Effector memory CD8-positive, alpha-beta T cell (primary cell): ENCODE data around the gene LMBR1.
A peak's percentile ranks its signal among the peaks of the same experiment; 100 is the strongest.
"Not testable (repeated sequence)": the region's sequence is repeated elsewhere in the genome, so short reads cannot be mapped to it uniquely, and the experiment has no call there.

ENCODE experiments used
- ATAC-seq: fragments of 150-1000 bp; cut with Tn5 transposase; replicated peaks from 2 replicates; pipeline ENCODE4 v1.10.0; 2021; ENCODE audit warnings: mild to moderate bottlenecking, moderate library complexity
- DNase-seq, 3 experiments: peaks; one replicate each; pipeline ENCODE4 v3.0.0; 2021
- H3K27ac Mint-ChIP-seq, 2 donors: one replicate each; pipeline ENCODE4 v1.8.0; 2022; ENCODE audit warnings: mild to moderate bottlenecking in 2 of 2, mixed read lengths in 2 of 2, moderate library complexity in 2 of 2
- H3K27me3 Mint-ChIP-seq, 2 donors: one replicate each; pipeline ENCODE4 v1.8.0; 2022; ENCODE audit warnings: mixed read lengths in 2 of 2
- H3K36me3 Mint-ChIP-seq: one replicate; pipeline ENCODE4 v1.8.0; 2022; ENCODE audit warnings: mild to moderate bottlenecking, moderate library complexity, mixed read lengths; ENCODE audit not compliant: insufficient read depth
- H3K4me1 Mint-ChIP-seq, 2 donors: one replicate each; pipeline ENCODE4 v1.8.0; 2022; ENCODE audit warnings: low read depth in 2 of 2, mixed read lengths in 2 of 2
- H3K4me3 Mint-ChIP-seq, 2 donors: one replicate each; pipeline ENCODE4 v1.8.0; 2022; ENCODE audit warnings: mild to moderate bottlenecking in 2 of 2, mixed read lengths in 2 of 2, moderate library complexity in 2 of 2
- H3K9me3 Mint-ChIP-seq, 2 donors: one replicate each; pipeline ENCODE4 v1.8.0; 2022; ENCODE audit warnings: mixed read lengths in 2 of 2

The LMBR1 gene

DNA sequence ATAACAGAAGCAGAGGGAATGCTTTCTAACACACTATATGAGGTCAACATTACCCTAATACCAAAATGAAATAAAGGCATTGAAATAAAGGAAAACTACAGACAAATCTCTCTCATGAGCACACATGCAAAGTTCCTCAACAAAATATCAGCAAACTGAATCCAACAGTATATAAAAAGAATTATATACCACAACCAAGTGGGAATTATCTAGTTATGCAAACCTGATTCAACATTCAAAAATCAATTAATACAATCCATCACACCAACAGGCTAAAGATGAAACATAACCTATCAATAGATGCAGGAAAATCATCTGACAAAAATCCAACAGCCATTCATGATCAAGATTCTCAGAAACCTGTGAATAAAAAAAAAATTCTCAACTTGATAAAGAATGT lies 34.5 kb downstream of the LMBR1 start:
- no peak for DNase-seq
- peaks cover 12 to 19% of the 10 kb centered on the region in 2 donors for H3K9me3 Mint-ChIP-seq
- H3K4me1 Mint-ChIP-seq: peaks cover 9 to 10% of the 10 kb centered on the region in 2 donors
- no peaks in the 10 kb centered on the region for H3K27me3 Mint-ChIP-seq
- H3K36me3 Mint-ChIP-seq: peaks cover 20% of the 10 kb centered on the region
- no peak overlapping the region for H3K27ac Mint-ChIP-seq
- no peak for ATAC-seq
- no peak overlapping the region for H3K4me3 Mint-ChIP-seq

DNA sequence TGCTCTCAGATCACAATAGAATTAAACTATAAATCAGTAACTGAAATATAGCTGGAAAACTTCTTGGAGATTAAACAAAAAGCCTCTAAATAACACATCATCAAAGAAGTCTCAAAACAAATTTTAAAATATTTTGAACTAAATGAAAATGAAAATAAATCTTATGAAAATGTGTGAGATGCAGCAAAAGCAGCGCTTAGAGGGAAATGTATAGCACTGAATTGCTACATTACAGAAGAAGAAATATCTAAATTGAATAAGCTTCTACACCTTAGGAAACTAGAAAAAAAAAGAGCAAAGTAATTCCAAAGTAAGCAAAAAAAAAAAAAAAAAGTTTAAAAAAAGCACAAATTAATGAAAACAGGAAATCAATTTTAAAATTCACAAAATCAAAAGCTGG lies 35.2 kb downstream of the LMBR1 start:
- peaks cover 24% of the 10 kb centered on the region for H3K36me3 Mint-ChIP-seq
- H3K9me3 Mint-ChIP-seq: peaks cover 12 to 19% of the 10 kb centered on the region in 2 donors
- H3K4me1 Mint-ChIP-seq: peaks cover 9 to 10% of the 10 kb centered on the region in 2 donors
- ATAC-seq (no peak), DNase-seq (no peak)
- H3K4me3 Mint-ChIP-seq: no peak overlapping the region
- no peak overlapping the region for H3K27ac Mint-ChIP-seq
- no peaks in the 10 kb centered on the region for H3K27me3 Mint-ChIP-seq

DNA sequence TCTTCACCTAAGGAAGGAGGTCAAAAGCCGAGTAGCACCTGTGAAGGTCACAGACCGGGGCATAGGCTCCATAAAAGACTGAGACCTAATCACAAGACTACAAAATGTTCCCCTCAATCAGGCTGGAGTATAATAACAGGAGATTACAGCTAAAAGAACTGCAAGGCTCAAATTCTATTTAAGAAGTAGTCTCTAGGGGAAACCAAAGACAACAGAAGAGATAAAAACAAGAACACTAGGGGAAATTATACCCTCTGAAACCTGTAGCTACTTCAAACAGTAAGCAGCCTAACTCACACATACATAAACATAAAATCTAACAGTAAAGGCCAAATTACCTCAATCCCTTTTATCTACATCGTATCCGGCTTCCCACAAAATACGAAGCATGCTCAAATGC lies 38.3 kb downstream of the LMBR1 start:
- H3K9me3 Mint-ChIP-seq: peaks cover 5 to 11% of the 10 kb centered on the region in 2 donors
- H3K36me3 Mint-ChIP-seq: peaks cover 16% of the 10 kb centered on the region

DNA sequence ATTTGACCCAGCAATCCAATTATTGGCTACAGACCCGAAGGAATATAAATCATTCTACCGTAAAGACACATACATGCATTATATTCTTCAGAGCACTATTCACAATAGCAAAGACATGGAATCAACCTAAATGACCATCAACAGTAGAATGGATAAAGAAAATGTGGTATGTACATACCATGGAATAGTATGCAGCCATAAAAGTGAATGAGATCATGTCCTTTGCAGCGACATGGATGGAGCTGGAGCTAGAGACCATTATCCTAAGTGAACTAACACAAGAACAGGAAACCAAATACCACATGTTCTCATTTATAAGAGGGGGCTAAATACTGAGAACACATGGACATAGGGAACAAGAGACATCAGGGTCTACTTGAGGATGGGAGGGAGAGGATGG lies 44.0 kb downstream of the LMBR1 start:
- Mint-ChIP-seq H3K4me3 (no peak overlapping the region), H3K36me3 (peaks cover 19% of the 10 kb centered on the region), H3K27me3 (no peaks in the 10 kb centered on the region), H3K27ac (no peak overlapping the region), H3K9me3 (no peaks in the 10 kb centered on the region), H3K4me1 (peaks cover 7 to 38% of the 10 kb centered on the region in 2 donors)
- ATAC-seq: no peak
- DNase-seq: no peak

More for the DNA sequence above, 38.3 kb downstream of the LMBR1 start:
- Mint-ChIP-seq H3K4me1 (peaks cover 6 to 16% of the 10 kb centered on the region in 2 donors), H3K27ac (no peak overlapping the region), H3K4me3 (no peak overlapping the region), H3K27me3 (no peaks in the 10 kb centered on the region)
- no peak for ATAC-seq
- no peak for DNase-seq

DNA sequence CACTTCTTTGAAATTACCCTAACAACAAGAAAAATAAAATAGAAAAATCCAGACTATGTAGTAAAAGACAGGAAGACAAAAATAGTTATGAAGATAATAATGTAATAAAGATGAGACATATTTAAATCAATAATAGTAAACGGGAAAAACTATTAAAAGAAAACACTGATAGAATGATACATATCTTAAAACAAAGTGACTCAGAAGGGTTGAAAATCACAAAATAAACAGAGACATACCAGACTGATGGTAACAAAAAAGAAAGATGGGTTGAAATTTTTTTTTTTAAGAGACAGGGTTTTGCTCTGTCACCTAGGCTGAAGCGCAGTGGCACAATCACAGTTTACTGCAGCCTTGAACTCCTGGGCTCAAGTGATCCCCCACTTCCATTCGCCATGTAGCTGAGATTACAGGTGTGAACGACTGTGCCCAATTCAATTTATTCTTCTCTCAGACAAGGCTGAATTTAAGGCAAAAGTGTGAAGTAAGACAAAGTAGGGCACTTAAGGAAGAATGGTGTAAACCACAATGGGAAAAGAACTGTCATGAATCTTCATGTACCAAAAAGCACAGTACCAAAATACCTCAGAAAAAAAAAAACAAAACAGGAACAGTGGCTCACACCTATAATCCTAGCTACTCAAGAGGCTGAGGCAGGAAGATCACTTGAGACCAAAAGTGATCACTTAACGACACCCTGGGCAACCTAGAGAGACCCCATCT lies 47.4 kb downstream of the LMBR1 start:
- H3K9me3 Mint-ChIP-seq: no peaks in the 10 kb centered on the region
- H3K4me1 Mint-ChIP-seq: peaks cover 7 to 30% of the 10 kb centered on the region in 2 donors
- H3K27me3 Mint-ChIP-seq: no peaks in the 10 kb centered on the region
- H3K36me3 Mint-ChIP-seq: peaks cover 14% of the 10 kb centered on the region
- ATAC-seq: no peak
- H3K27ac Mint-ChIP-seq: no peak overlapping the region
- H3K4me3 Mint-ChIP-seq: no peak overlapping the region
- no peak for DNase-seq

DNA sequence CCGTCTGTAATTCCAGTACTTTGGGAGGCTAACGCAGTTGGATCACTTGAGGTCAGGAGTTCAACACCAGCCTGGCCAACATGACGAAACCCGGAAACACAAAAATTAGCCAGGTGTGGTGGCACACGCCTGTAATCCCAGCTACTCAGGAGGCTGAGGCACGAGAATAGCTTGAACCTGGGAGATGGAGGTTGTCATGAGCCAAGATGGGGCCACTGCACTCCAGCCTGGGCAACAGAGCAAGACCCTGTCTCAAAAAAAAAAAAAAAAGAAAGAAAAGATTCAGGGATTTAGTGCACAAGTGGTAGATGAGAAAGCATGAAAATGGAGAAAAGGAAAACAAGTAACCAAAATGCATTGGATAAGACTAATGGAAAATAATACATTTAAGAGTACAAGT lies 49.4 kb downstream of the LMBR1 start:
- not testable (repeated sequence) for DNase-seq, H3K27ac Mint-ChIP-seq, H3K9me3 Mint-ChIP-seq, H3K27me3 Mint-ChIP-seq, H3K4me3 Mint-ChIP-seq, ATAC-seq
- Mint-ChIP-seq H3K36me3 (peaks cover 23% of the 10 kb centered on the region), H3K4me1 (peaks cover 11 to 41% of the 10 kb centered on the region in 2 donors)

DNA sequence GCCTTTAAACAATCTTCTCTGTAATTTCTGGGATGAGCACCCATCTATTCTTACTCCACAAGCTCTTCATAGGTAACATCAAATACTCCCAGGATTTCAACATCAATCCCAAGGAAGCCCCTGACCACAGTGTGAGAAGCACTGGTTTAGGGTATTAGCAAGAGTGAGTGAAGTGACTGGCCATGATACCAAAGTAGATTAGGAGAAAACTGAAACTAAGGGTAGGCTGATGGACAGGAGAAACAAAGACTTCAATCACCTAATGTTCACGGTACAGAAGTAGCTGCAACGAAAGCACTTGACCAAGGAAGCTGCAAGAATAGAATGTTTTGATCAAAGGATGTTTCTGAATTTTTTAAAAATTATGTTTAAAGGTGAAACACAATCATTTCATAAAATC lies 49.8 kb downstream of the LMBR1 start:
- H3K9me3 Mint-ChIP-seq: no peaks in the 10 kb centered on the region
- DNase-seq: no peak
- no peak for ATAC-seq
- H3K36me3 Mint-ChIP-seq: peaks cover 23% of the 10 kb centered on the region
- H3K4me3 Mint-ChIP-seq: no peak overlapping the region
- peaks cover 11 to 37% of the 10 kb centered on the region in 2 donors for H3K4me1 Mint-ChIP-seq
- H3K27ac Mint-ChIP-seq: no peak overlapping the region
- H3K27me3 Mint-ChIP-seq: no peaks in the 10 kb centered on the region

DNA sequence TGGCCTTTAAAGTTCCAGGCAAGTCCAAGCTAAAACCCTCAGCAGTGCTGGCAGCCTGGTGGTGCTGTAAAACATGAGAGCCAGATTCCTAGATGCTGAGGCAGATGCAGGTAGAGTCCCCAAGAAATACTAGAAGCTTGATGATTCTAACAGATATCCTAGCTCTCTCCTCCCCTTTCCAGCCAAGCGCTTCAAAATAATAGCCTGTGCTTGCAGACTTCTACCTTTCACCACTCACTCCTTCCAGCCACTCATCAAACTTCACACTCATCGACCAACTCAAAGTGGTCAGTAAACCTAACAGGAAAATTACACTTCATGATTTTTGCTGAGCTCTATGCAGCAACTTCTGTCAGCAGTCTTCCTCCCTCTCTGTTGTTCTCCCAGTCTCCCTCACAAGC lies 50.2 kb downstream of the LMBR1 start:
- H3K9me3 Mint-ChIP-seq: no peaks in the 10 kb centered on the region
- H3K27ac Mint-ChIP-seq: no peak overlapping the region
- no peaks in the 10 kb centered on the region for H3K27me3 Mint-ChIP-seq
- no peak for ATAC-seq
- no peak for DNase-seq
- H3K4me3 Mint-ChIP-seq: no peak overlapping the region
- H3K36me3 Mint-ChIP-seq: peaks cover 23% of the 10 kb centered on the region
- peaks cover 11 to 33% of the 10 kb centered on the region in 2 donors for H3K4me1 Mint-ChIP-seq

DNA sequence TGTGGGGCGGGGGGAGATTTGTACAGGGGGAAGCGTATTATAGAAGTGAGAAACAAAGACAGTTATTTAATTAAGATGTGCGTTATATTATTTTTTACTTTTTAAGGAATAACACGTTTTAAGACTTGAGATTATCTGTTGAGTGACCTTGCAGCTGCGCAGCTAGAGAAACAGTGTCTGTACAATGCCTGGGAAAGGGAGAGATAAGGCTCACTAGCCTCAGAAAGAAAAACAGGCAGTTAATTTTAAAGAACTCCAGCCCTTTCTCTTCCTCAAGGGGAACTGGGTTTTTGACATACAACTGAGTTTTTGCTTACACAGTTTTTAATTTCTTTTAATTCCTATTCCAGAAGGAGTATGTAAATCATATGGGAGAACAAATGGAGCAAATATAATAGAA lies 50.7 kb downstream of the LMBR1 start:
- no peak for ATAC-seq
- Mint-ChIP-seq H3K4me3 (no peak overlapping the region), H3K27me3 (no peaks in the 10 kb centered on the region)

DNA sequence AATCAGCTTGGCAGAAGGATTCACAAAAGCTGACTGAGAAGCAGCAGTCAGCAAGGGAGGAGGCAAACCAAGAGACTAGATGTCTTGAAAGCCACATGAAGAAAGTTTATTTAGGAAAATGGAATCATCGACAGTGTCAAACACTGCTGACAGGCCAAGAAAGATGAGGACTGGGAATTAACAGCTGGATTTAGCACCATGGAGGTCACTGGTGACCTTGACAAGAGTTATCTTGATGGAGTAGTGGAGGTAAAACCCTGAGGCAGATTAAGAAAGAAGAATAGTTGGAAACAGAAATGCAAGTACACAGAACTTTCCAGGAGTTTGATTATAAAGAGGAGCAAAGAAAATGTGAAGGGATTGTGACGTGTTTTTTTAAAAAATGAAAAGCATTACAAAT lies 51.5 kb downstream of the LMBR1 start:
- H3K36me3 Mint-ChIP-seq: peaks cover 23% of the 10 kb centered on the region
- no peak overlapping the region for H3K4me3 Mint-ChIP-seq
- peaks cover 8 to 23% of the 10 kb centered on the region in 2 donors for H3K4me1 Mint-ChIP-seq
- no peaks in the 10 kb centered on the region for H3K27me3 Mint-ChIP-seq
- ATAC-seq (no peak), DNase-seq (no peak)
- no peak overlapping the region for H3K27ac Mint-ChIP-seq
- H3K9me3 Mint-ChIP-seq: no peaks in the 10 kb centered on the region

More for the DNA sequence above, 50.7 kb downstream of the LMBR1 start:
- Mint-ChIP-seq H3K27ac (no peak overlapping the region), H3K36me3 (peaks cover 23% of the 10 kb centered on the region), H3K4me1 (peaks cover 8 to 30% of the 10 kb centered on the region in 2 donors), H3K9me3 (no peaks in the 10 kb centered on the region)
- no peak for DNase-seq

DNA sequence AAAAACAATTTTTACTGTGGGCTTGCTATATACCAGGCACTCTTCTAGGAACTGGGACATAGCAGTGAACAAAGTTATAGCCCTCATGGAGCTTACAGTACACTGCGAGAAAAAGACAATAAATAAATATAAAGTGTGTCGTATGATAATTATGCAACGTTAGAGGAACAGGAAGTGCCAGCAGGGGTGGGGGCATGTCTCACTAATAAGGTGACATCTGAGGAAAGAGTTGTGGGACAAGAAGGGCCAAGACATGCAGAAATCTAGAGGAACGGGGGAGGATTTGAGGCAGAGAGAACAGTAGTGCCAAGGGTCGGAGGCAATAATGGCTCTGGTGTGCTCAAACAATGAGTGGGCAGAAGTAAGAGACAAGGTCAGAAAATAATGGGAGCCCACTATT lies 52.8 kb downstream of the LMBR1 start:
- Mint-ChIP-seq H3K9me3 (no peaks in the 10 kb centered on the region), H3K4me1 (peaks cover 5 to 13% of the 10 kb centered on the region in 2 donors), H3K27me3 (no peaks in the 10 kb centered on the region), H3K27ac (peak overlapping the region in 1 of 2 donors; percentile 9), H3K4me3 (no peak overlapping the region), H3K36me3 (peaks cover 29% of the 10 kb centered on the region)
- peak; percentile 8 for ATAC-seq
- DNase-seq: no peak

DNA sequence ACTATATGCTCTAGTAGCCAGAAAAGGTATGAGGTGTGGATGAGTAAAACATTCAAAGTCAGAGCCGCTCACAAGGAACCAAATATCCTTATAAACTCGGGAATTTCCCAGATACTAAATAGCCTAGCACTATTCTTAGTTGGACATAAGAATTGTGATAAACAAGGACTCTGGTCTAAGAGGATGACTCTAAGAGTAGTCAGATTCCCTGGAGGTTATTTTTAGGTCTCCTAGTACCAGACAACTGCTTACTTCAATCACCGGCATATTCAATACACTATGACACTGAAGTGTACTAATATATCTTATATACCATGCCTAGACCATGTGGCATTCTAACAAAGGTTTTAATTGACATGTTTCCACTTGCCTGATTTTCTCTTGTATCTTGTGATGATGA lies 56.5 kb downstream of the LMBR1 start:
- Mint-ChIP-seq H3K9me3 (no peaks in the 10 kb centered on the region), H3K36me3 (peaks cover 43% of the 10 kb centered on the region), H3K27me3 (no peaks in the 10 kb centered on the region), H3K27ac (no peak overlapping the region), H3K4me1 (peaks cover 5 to 13% of the 10 kb centered on the region in 2 donors), H3K4me3 (no peak overlapping the region)
- DNase-seq (no peak), ATAC-seq (no peak)

DNA sequence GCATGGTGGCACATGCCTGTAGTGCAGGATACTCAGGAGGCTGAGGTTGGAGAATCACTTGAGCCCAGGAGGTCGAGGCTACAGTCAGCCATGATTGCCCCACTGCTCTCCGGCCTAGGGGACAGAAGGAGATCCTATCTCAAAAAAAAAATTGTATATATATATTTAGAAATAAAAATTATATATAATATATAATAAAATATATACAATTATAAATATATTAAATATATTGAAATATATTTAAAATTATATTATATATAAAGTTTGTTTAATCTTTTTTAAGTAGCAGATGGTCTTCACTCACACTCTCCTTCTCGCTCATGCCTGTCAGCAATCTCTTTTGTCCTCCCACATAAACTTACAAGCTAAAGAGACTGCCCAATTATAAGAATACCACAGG lies 58.5 kb downstream of the LMBR1 start:
- Mint-ChIP-seq H3K4me1 (peaks cover 2% of the 10 kb centered on the region in 2 donors), H3K27ac (no peak overlapping the region), H3K36me3 (peaks cover 43% of the 10 kb centered on the region), H3K9me3 (no peaks in the 10 kb centered on the region), H3K4me3 (no peak overlapping the region), H3K27me3 (no peaks in the 10 kb centered on the region)
- ATAC-seq (no peak), DNase-seq (no peak)

DNA sequence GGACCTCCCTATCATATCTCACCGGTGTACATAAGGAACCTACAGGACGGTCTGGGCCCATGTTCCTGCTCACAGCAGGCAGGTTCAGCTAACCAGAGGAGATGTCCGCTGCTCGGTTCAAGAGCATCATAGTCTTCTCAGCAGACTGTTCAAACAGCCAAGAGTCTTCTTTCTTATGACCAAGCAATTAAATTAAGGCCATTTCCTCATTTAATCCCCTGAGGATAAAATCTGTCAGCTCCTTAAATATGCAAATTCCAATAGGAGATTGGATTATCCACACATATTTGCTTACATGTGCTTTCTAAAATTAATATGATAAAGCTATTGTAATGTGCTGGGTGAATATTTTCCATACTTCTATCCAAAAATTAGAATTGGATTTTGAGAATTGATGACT lies 59.7 kb downstream of the LMBR1 start:
- DNase-seq: no peak
- Mint-ChIP-seq H3K4me3 (no peak overlapping the region), H3K27me3 (no peaks in the 10 kb centered on the region), H3K4me1 (peaks cover 0 to 1% of the 10 kb centered on the region in 2 donors), H3K27ac (no peak overlapping the region), H3K36me3 (peaks cover 38% of the 10 kb centered on the region), H3K9me3 (no peaks in the 10 kb centered on the region)
- no peak for ATAC-seq
